DND-41 (cell line): Measurements from ENCODE around the gene BOLA2B.
"Not testable (repeated sequence)": the region's sequence is repeated elsewhere in the genome, so short reads cannot be mapped to it uniquely, and the experiment has no call there.

Experiments
- ATAC-seq: fragments of 200-7000 bp; cut with Tn5 transposase; 3 replicates; pipeline ENCODE4 v1.9.1; 2021; ENCODE audit warnings: low read depth; ENCODE audit not compliant: insufficient read depth
- DNase-seq: peaks from one replicate; pipeline ENCODE4 v3.0.0-alpha.2; 2020
- H2AFZ ChIP-seq: 2 replicates; pipeline ENCODE4 v1.6.0; 2012; ENCODE audit warnings: low read depth, low read length
- H3K27ac ChIP-seq: 2 replicates; pipeline ENCODE4 v1.5.1; 2012; ENCODE audit warnings: low read length, inconsistent platforms
- H3K27me3 ChIP-seq: fragments of 200-600 bp; sonication (generic); 2 replicates; pipeline ENCODE4 v1.6.0; 2012; ENCODE audit warnings: low read length, mild to moderate bottlenecking, inconsistent platforms; ENCODE audit not compliant: insufficient read depth, poor library complexity
- H3K36me3 ChIP-seq: 2 replicates; pipeline ENCODE4 v1.5.1; 2012; ENCODE audit warnings: low read length, inconsistent platforms; ENCODE audit not compliant: insufficient read depth
- H3K4me1 ChIP-seq: 2 replicates; pipeline ENCODE4 v1.5.1; 2012; ENCODE audit warnings: mild to moderate bottlenecking, low read length; ENCODE audit not compliant: insufficient read depth
- H3K4me2 ChIP-seq: 2 replicates; pipeline ENCODE4 v1.6.0; 2012; ENCODE audit warnings: mild to moderate bottlenecking, moderate library complexity, low read length, inconsistent platforms; ENCODE audit not compliant: insufficient read depth
- H3K4me3 ChIP-seq, 2 experiments: fragments of 200-600 bp in 1 of 2; shearing (Covaris generic) in 1 of 2; 2 replicates each; pipeline ENCODE4 v1.5.1; 2012 to 2016; ENCODE audit warnings: inconsistent platforms in 2 of 2, low read length in 2 of 2, mild to moderate bottlenecking in 2 of 2, low read depth in 1 of 2, moderate library complexity in 1 of 2
- H3K79me2 ChIP-seq: 2 replicates; pipeline ENCODE4 v1.6.0; 2012; ENCODE audit warnings: low read length, inconsistent platforms; ENCODE audit not compliant: insufficient read depth
- H3K9ac ChIP-seq: 2 replicates; pipeline ENCODE4 v1.6.0; 2012; ENCODE audit warnings: low read depth, mild to moderate bottlenecking, inconsistent platforms, low read length, moderate library complexity
- H3K9me3 ChIP-seq: 2 replicates; pipeline ENCODE4 v1.5.1; 2012; ENCODE audit warnings: low read length, moderate library complexity, mild to moderate bottlenecking, inconsistent platforms; ENCODE audit not compliant: insufficient read depth, severe bottlenecking
- H4K20me1 ChIP-seq: 2 replicates; pipeline ENCODE4 v1.6.0; 2012; ENCODE audit warnings: low read length; ENCODE audit not compliant: insufficient read depth

BOLA2B gene

GRCh38 chr16:30193615-30194014 lies at the start of gene BOLA2B, which contains the start of gene SLX1A:
Gene BOLA2B (minus strand): TSS chr16:30193666. CDS start chr16:30193595, 71 bp downstream.
Gene SLX1A (plus strand): TSS chr16:30193875. CDS start chr16:30194085, 210 bp downstream.
- H3K27ac ChIP-seq: not testable (repeated sequence)

GRCh38 chr16:30217082-30217481 lies 23.6 kb upstream of the BOLA2B start:
- not testable (repeated sequence) for DNase-seq, H3K4me3 ChIP-seq, H3K9ac ChIP-seq, H3K27ac ChIP-seq, H3K4me1 ChIP-seq, H3K79me2 ChIP-seq, H3K36me3 ChIP-seq, H2AFZ ChIP-seq, H3K27me3 ChIP-seq, H3K9me3 ChIP-seq, H4K20me1 ChIP-seq, ATAC-seq, H3K4me2 ChIP-seq

More at GRCh38 chr16:30193615-30194014, at the start of gene BOLA2B, which contains the start of gene SLX1A:
- H3K79me2 ChIP-seq, H4K20me1 ChIP-seq, H3K9me3 ChIP-seq, DNase-seq, H3K36me3 ChIP-seq, H2AFZ ChIP-seq, H3K4me1 ChIP-seq, H3K27me3 ChIP-seq: not testable (repeated sequence)
- peak within 1 kb of the TSS; percentile 64 for H3K4me2 ChIP-seq
- ATAC-seq: peak; percentile 86
- H3K9ac ChIP-seq: 0 out of 2 replicates have a peak within 1 kb of the TSS, but pooled peaks have one; percentile 36
- peak within 1 kb of the TSS in 1 of 2 experiments; percentile 57; a peak in 2 of 4 replicates for H3K4me3 ChIP-seq

- H3K9ac ChIP-seq, H3K4me1 ChIP-seq, H4K20me1 ChIP-seq, H3K79me2 ChIP-seq, H2AFZ ChIP-seq, H3K36me3 ChIP-seq, H3K9me3 ChIP-seq, H3K27ac ChIP-seq, DNase-seq, H3K27me3 ChIP-seq, H3K4me3 ChIP-seq, H3K4me2 ChIP-seq: not testable (repeated sequence)
- ATAC-seq: peak; percentile 54
These were observed 17.9 kb upstream of the BOLA2B start for GRCh38 chr16:30211414-30211813.

- H3K9me3 ChIP-seq, H2AFZ ChIP-seq, H3K36me3 ChIP-seq, H4K20me1 ChIP-seq, H3K27me3 ChIP-seq, DNase-seq, H3K4me3 ChIP-seq, H3K4me2 ChIP-seq, H3K9ac ChIP-seq, H3K27ac ChIP-seq, H3K4me1 ChIP-seq, H3K79me2 ChIP-seq: not testable (repeated sequence)
- ATAC-seq: peak; percentile 72
These were observed 15.6 kb upstream of the BOLA2B start for GRCh38 chr16:30209032-30209431.

- not testable (repeated sequence) for H3K9ac ChIP-seq, H3K27me3 ChIP-seq, H3K4me1 ChIP-seq, H3K79me2 ChIP-seq, H3K4me3 ChIP-seq, H2AFZ ChIP-seq, H3K36me3 ChIP-seq, H3K9me3 ChIP-seq, H4K20me1 ChIP-seq, DNase-seq, H3K27ac ChIP-seq, H3K4me2 ChIP-seq
- ATAC-seq: peak; percentile 22; the same call in 1 of the 3 replicates
These were observed 13.7 kb upstream of the BOLA2B start for GRCh38 chr16:30207063-30207704.

- not testable (repeated sequence) for H3K79me2 ChIP-seq, H3K9me3 ChIP-seq, H4K20me1 ChIP-seq, H3K4me2 ChIP-seq, H3K4me3 ChIP-seq, H3K4me1 ChIP-seq, ATAC-seq, DNase-seq, H3K36me3 ChIP-seq, H3K9ac ChIP-seq, H3K27me3 ChIP-seq, H3K27ac ChIP-seq, H2AFZ ChIP-seq
These were observed 12.8 kb upstream of the BOLA2B start for GRCh38 chr16:30206252-30206651.

GRCh38 chr16:30205541-30206236 lies 12.2 kb upstream of the BOLA2B start:
- not testable (repeated sequence) for ATAC-seq, H3K4me2 ChIP-seq, H3K9me3 ChIP-seq, H3K79me2 ChIP-seq, H4K20me1 ChIP-seq, H3K4me3 ChIP-seq, H3K27me3 ChIP-seq, H3K4me1 ChIP-seq, H2AFZ ChIP-seq, H3K9ac ChIP-seq, H3K36me3 ChIP-seq, DNase-seq, H3K27ac ChIP-seq

- H3K27ac ChIP-seq, H4K20me1 ChIP-seq, DNase-seq, ATAC-seq, H3K79me2 ChIP-seq, H3K4me2 ChIP-seq, H3K9ac ChIP-seq, H3K36me3 ChIP-seq, H3K9me3 ChIP-seq, H3K27me3 ChIP-seq, H3K4me1 ChIP-seq, H3K4me3 ChIP-seq, H2AFZ ChIP-seq: not testable (repeated sequence)
These were observed 6.3 kb upstream of the BOLA2B start for GRCh38 chr16:30199608-30200343.
